Spleen (tissue), 11 donors: ENCODE measurements around the gene REEP5. TPM values are rescaled to one million over a fixed set of nuclear protein-coding genes. Genes with fewer than 3 reads are reported as not detected.
"Not testable (repeated sequence)": the region's sequence is repeated elsewhere in the genome, so short reads cannot be mapped to it uniquely, and the experiment has no call there.

Source experiments
- DNase-seq: peaks from one replicate; pipeline ENCODE4 v3.0.0-alpha.2; 2020
- H3K27ac ChIP-seq, 8 donors: fragments of 200-600 bp; sonication (generic) in 7 of 8; 1 replicate in 4 of 8; 2 replicates in 4 of 8; pipeline versions ENCODE4 v1.5.0 to v1.8.0; 2016 to 2021; ENCODE audit warnings: inconsistent platforms in 4 of 8, mild to moderate bottlenecking in 4 of 8, moderate library complexity in 1 of 8
- H3K27me3 ChIP-seq, 7 donors: fragments of 200-600 bp; sonication (generic) in 6 of 7; replicated peaks in 1 of 7; 1 replicate in 4 of 7; 2 replicates in 3 of 7; pipeline versions ENCODE4 v1.5.0 to v1.8.0; 2016 to 2021; ENCODE audit warnings: inconsistent platforms in 3 of 7, mild to moderate bottlenecking in 1 of 7
- H3K36me3 ChIP-seq, 6 donors: fragments of 200-600 bp; sonication (generic) in 5 of 6; 1 replicate in 4 of 6; 2 replicates in 2 of 6; pipeline versions ENCODE4 v1.5.0 to v1.8.0; 2016 to 2021; ENCODE audit warnings: inconsistent platforms in 2 of 6
- H3K4me1 ChIP-seq, 6 donors: fragments of 200-600 bp; sonication (generic) in 5 of 6; 1 replicate in 3 of 6; 2 replicates in 3 of 6; pipeline versions ENCODE4 v1.5.0 to v1.8.0; 2016 to 2021; ENCODE audit warnings: inconsistent platforms in 3 of 6
- H3K4me3 ChIP-seq, 8 donors: fragments of 200-600 bp; sonication (generic) in 7 of 8; 1 replicate in 4 of 8; 2 replicates in 4 of 8; pipeline versions ENCODE4 v1.5.0 to v1.8.0; 2016 to 2021; ENCODE audit warnings: inconsistent platforms in 4 of 8, mild to moderate bottlenecking in 4 of 8, moderate library complexity in 2 of 8
- H3K9me3 ChIP-seq, 8 donors: fragments of 200-600 bp; sonication (generic) in 7 of 8; 1 replicate in 4 of 8; 2 replicates in 4 of 8; pipeline versions ENCODE4 v1.5.0 to v1.8.0; 2016 to 2021; ENCODE audit warnings: inconsistent platforms in 4 of 8
- POLR2A ChIP-seq, 3 donors: fragments of 450-650 bp; IDR thresholded peaks; one replicate each; pipeline ENCODE4 v1.5.1; 2017; ENCODE audit warnings: antibody characterized with exemption in 3 of 3, mild to moderate bottlenecking in 1 of 3
- POLR2AphosphoS5 ChIP-seq, 3 donors: sonication (generic); formaldehyde crosslinking; IDR thresholded peaks; one replicate each; pipeline ENCODE4 v1.5.1; 2017; ENCODE audit warnings: antibody characterized with exemption in 3 of 3
- WGBS, 5 donors: extraction: QIAGEN DNeasy Blood & Tissue Kit in 3 of 5; methylation state at CpG; one replicate each; pipeline versions ENCODE4 v1.1.5 to v1.1.7; 2013 to 2018; 5-methylcytosine and 5-hydroxymethylcytosine counted together
- intact Hi-C: fragments of 100-400 bp; cut with DNase I; formaldehyde crosslinking; loops from one replicate; pipeline ENCODE4 v1.15.0; 2023; ENCODE audit warnings: low total_unique reads
- polyA plus RNA-seq, 3 donors: library from polyadenylated mRNA; stranded (reverse); fragments of 200-250 nt; gene quantifications; one replicate each; pipeline ENCODE4 v1.2.1, GENCODE V29; 2013
- total RNA-seq, 7 donors: library from RNA; depleted of rRNA in 3 of 7; stranded (reverse); fragments of >200 nt in 3 of 7; fragmentation: NEBNext Ultra II Directional in 4 of 7; extraction: Animal tissue kit (Norgen Biotek cat#: 25700) in 4 of 7; gene quantifications; one replicate each; pipeline versions ENCODE4 v1.1.0 to v1.2.1, GENCODE V29; 2016 to 2021
- TF ChIP-seq, protein P1 (sequence below), 11 experiments: fragments of 200-600 bp in 7 of 11; fragments of 450-650 bp in 4 of 11; sonication (generic) in 4 of 11; IDR thresholded peaks in 8 of 11; conservative IDR thresholded peaks in 3 of 11; 1 replicate in 7 of 11; 2 replicates in 4 of 11; pipeline versions ENCODE4 v1.4.0 to v1.8.0; 2016 to 2021; ENCODE audit warnings: antibody characterized with exemption in 11 of 11, inconsistent platforms in 4 of 11, mild to moderate bottlenecking in 1 of 11
- donor health status: healthy with polysubstance abuse.
- donor health status: DM: no; HTN: no; CAD: no; lungs with moderate emphysema.
- donor health status: DM: no; HTN: no; CAD: no.
- donor health status: Bipolar disorder and iron deficiency.
- donor health status: healthy.
- donor health status: DM: no; HTN: no; CAD: no.
- donor health status: DM: yes; HTN: yes; CAD: no.

REEP5 gene
- total and polyA plus RNA-seq, 10 donors, result 25.3 to 84.8 (median 60.9) TPM

DNA sequence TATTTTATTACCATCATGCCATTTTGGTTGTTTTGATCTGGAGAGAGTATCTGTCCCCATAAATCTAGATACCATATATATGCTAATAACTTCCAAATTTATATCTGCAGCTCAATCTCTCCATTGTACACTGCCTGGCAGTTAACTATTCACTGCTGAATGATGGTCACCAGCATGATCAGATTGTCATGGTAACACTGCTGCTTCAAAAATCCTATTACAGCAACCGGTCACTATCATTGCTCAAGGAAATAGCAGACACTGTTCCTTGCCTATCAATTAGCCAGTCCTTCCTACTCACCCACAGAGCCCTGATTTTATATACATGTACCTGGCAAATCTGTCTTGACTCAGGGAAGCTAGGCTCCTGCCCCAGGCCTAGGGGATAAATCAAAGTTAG is 11.5 kb downstream of the REEP5 start:
- H3K36me3 ChIP-seq, result peaks cover 0 to 85% (median 12%) of the 10 kb centered on the region in 6 donors
- no peaks in the 10 kb centered on the region for H3K9me3 ChIP-seq
- peaks cover 4 to 73% (median 24%) of the 10 kb centered on the region in 6 donors for H3K4me1 ChIP-seq
- no peak overlapping the region for H3K27ac ChIP-seq
- no peak overlapping the region for H3K4me3 ChIP-seq
- WGBS, 5 donors, result 83 to 100% (median 93%) methylated on average over 1 of the region's 1 CpG
- no peak for DNase-seq
- intact Hi-C loops, result loop anchor here (10.0 kb wide), 1 partner anchor 56 kb away; no protein-coding TSS in a partner anchor
- TF ChIP-seq, protein P1, sequence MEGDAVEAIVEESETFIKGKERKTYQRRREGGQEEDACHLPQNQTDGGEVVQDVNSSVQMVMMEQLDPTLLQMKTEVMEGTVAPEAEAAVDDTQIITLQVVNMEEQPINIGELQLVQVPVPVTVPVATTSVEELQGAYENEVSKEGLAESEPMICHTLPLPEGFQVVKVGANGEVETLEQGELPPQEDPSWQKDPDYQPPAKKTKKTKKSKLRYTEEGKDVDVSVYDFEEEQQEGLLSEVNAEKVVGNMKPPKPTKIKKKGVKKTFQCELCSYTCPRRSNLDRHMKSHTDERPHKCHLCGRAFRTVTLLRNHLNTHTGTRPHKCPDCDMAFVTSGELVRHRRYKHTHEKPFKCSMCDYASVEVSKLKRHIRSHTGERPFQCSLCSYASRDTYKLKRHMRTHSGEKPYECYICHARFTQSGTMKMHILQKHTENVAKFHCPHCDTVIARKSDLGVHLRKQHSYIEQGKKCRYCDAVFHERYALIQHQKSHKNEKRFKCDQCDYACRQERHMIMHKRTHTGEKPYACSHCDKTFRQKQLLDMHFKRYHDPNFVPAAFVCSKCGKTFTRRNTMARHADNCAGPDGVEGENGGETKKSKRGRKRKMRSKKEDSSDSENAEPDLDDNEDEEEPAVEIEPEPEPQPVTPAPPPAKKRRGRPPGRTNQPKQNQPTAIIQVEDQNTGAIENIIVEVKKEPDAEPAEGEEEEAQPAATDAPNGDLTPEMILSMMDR (IDR thresholded peaks at IDR 0.05 in 8 of 11, conservative IDR thresholded peaks at IDR 0.05 in 3 of 11), result no peak
- no peak for TF ChIP-seq POLR2AphosphoS5 (IDR thresholded peaks at IDR 0.05)
- TF ChIP-seq POLR2A (IDR thresholded peaks at IDR 0.05), result no peak
- H3K27me3 ChIP-seq, result no peaks in the 10 kb centered on the region

GRCh38 chr5:112908854-112909253 is 13.2 kb downstream of the REEP5 start:
- H3K4me1 ChIP-seq, result peaks cover 0 to 71% (median 20%) of the 10 kb centered on the region in 6 donors
- TF ChIP-seq POLR2A (IDR thresholded peaks at IDR 0.05) (no peak), POLR2AphosphoS5 (IDR thresholded peaks at IDR 0.05) (no peak)
- TF ChIP-seq, protein P1 (IDR thresholded peaks at IDR 0.05 in 8 of 11, conservative IDR thresholded peaks at IDR 0.05 in 3 of 11), result no peak
- H3K27me3 ChIP-seq, result no peaks in the 10 kb centered on the region
- no peak overlapping the region for H3K4me3 ChIP-seq
- intact Hi-C loops, result no loop called here
- peaks cover 0 to 74% (median 10%) of the 10 kb centered on the region in 6 donors for H3K36me3 ChIP-seq
- DNase-seq, result no peak
- H3K9me3 ChIP-seq, result no peaks in the 10 kb centered on the region
- H3K27ac ChIP-seq, result no peak overlapping the region

DNA sequence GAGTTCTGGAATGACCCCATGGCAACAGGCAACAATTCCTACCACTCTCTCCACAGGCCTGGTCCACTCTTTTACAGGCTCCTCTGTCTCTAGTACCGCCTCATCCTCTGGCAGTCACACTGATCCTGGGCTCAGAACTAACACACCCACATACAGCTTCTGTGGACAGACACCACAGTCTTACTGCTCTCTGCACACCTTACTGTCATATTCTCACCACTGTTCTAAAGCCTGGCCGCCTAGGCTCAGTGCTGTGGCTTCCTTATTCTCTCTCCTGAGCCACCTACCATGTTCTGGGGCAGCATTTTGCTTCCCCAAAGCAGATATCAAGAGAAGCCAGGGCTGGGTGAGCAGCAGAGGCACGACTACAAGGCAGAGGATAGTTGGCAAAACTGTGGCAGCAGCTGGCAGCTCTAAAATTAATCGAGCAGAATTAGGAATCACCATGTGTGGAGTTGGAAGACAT is 14.8 kb downstream of the REEP5 start:
- WGBS, 5 donors, result 87 to 92% (median 89%) methylated on average over 4 of the region's 4 CpGs
- no peak for TF ChIP-seq POLR2A (IDR thresholded peaks at IDR 0.05)
- TF ChIP-seq, protein P1 (IDR thresholded peaks at IDR 0.05 in 8 of 11, conservative IDR thresholded peaks at IDR 0.05 in 3 of 11), result no peak
- TF ChIP-seq POLR2AphosphoS5 (IDR thresholded peaks at IDR 0.05), result no peak
- no peaks in the 10 kb centered on the region for H3K27me3 ChIP-seq
- H3K4me1 ChIP-seq, result peaks cover 0 to 62% (median 13%) of the 10 kb centered on the region in 6 donors
- intact Hi-C loops, result no loop called here
- no peak for DNase-seq
- no peak overlapping the region for H3K4me3 ChIP-seq
- peaks cover 0 to 73% (median 13%) of the 10 kb centered on the region in 6 donors for H3K36me3 ChIP-seq
- no peak overlapping the region for H3K27ac ChIP-seq
- H3K9me3 ChIP-seq, result no peaks in the 10 kb centered on the region

- no peaks in the 10 kb centered on the region for H3K27me3 ChIP-seq
- TF ChIP-seq POLR2A (IDR thresholded peaks at IDR 0.05), result no peak
- TF ChIP-seq POLR2AphosphoS5 (IDR thresholded peaks at IDR 0.05), result no peak
- TF ChIP-seq, protein P1 (IDR thresholded peaks at IDR 0.05 in 8 of 11, conservative IDR thresholded peaks at IDR 0.05 in 3 of 11), result no peak
- H3K36me3 ChIP-seq, result peaks cover 0 to 76% (median 17%) of the 10 kb centered on the region in 6 donors
- H3K4me3 ChIP-seq, result no peak overlapping the region
- intact Hi-C loops, result no loop called here
- no peaks in the 10 kb centered on the region for H3K9me3 ChIP-seq
- no peak for DNase-seq
- WGBS, 5 donors, result 85 to 90% (median 85%) methylated on average over 3 of the region's 3 CpGs
- no peak overlapping the region for H3K27ac ChIP-seq
- peaks cover 0 to 56% (median 12%) of the 10 kb centered on the region in 6 donors for H3K4me1 ChIP-seq
Measured at GRCh38 chr5:112906637-112907036, 15.4 kb downstream of the REEP5 start.

- Histone ChIP-seq H3K36me3 (peaks cover 0 to 79% (median 24%) of the 10 kb centered on the region in 6 donors), H3K4me1 (peaks cover 0 to 52% (median 12%) of the 10 kb centered on the region in 6 donors)
- H3K4me3 ChIP-seq, H3K27me3 ChIP-seq, H3K27ac ChIP-seq, DNase-seq, intact Hi-C loops, H3K9me3 ChIP-seq: not testable (repeated sequence)
- 52 to 61% (median 57%) methylated on average over 3 of the region's 3 CpGs for WGBS, 5 donors
Measured at GRCh38 chr5:112904996-112905395, 17.0 kb downstream of the REEP5 start.
